C4-2B (cell line): ENCODE results near the gene ZNF14.
"Not testable (repeated sequence)": the region's sequence is repeated elsewhere in the genome, so short reads cannot be mapped to it uniquely, and the experiment has no call there.

Experiments used
- H3K27ac ChIP-seq: fragments of 450-650 bp; 2 replicates; pipeline ENCODE4 v1.5.1; 2017
- CTCF ChIP-seq: fragments of 450-650 bp; conservative IDR thresholded peaks from 2 replicates; pipeline ENCODE4 v1.5.1; 2017; ENCODE audit warnings: mild to moderate bottlenecking
- ZFX ChIP-seq: fragments of 450-650 bp; IDR thresholded peaks from 2 replicates; pipeline ENCODE4 v1.6.1; 2017

The ZNF14 gene

GRCh38 chr19:19748249-19748938 lies 15.5 kb upstream of the ZNF14 start:
- no peak overlapping the region for H3K27ac ChIP-seq
- TF ChIP-seq CTCF (no peak), ZFX (no peak)

GRCh38 chr19:19747357-19748220 lies 14.7 kb upstream of the ZNF14 start:
- H3K27ac ChIP-seq = no peak overlapping the region
- no peak for TF ChIP-seq ZFX
- no peak for TF ChIP-seq CTCF

GRCh38 chr19:19746286-19747213 lies 13.6 kb upstream of the ZNF14 start:
- no peak overlapping the region for H3K27ac ChIP-seq
- TF ChIP-seq ZFX = no peak
- no peak for TF ChIP-seq CTCF

- TF ChIP-seq ZFX = no peak
- TF ChIP-seq CTCF = no peak
- H3K27ac ChIP-seq = no peak overlapping the region
Observed at GRCh38 chr19:19745496-19746285, 12.8 kb upstream of the ZNF14 start.

- no peak overlapping the region for H3K27ac ChIP-seq
- TF ChIP-seq ZFX (no peak), CTCF (no peak)
Observed at GRCh38 chr19:19744641-19745040, 11.7 kb upstream of the ZNF14 start.

- H3K27ac ChIP-seq = not testable (repeated sequence)
Observed at GRCh38 chr19:19743921-19744320, 11.0 kb upstream of the ZNF14 start.

- no peak overlapping the region for H3K27ac ChIP-seq
- no peak for TF ChIP-seq CTCF
Observed at GRCh38 chr19:19743176-19743575, 10.3 kb upstream of the ZNF14 start.
